HCT116 (cell line): ENCODE data around the gene AMMECR1.

ENCODE experiments used
- CBX3 ChIP-seq: IDR thresholded peaks from 2 replicates; pipeline ENCODE4 v1.6.1; 2012; ENCODE audit warnings: low read depth
- EZH2 ChIP-seq: fragments of 200-600 bp; sonication (generic); IDR thresholded peaks from 2 replicates; pipeline ENCODE4 v1.6.1; 2017; ENCODE audit warnings: antibody characterized with exemption, mixed run types
- EZH2phosphoT487 ChIP-seq: fragments of 200-600 bp; IDR thresholded peaks from 2 replicates; pipeline ENCODE4 v1.6.1; 2018; ENCODE audit warnings: antibody characterized with exemption, borderline replicate concordance
- POLR2A ChIP-seq: IDR thresholded peaks from 2 replicates; pipeline ENCODE4 v1.7.0; 2011; ENCODE audit warnings: borderline replicate concordance; ENCODE audit not compliant: insufficient read depth, insufficient read length; ENCODE audit errors: extremely low read depth
- RAD21 ChIP-seq: IDR thresholded peaks from 2 replicates; pipeline ENCODE4 v1.6.1; 2012; ENCODE audit warnings: low read depth, mild to moderate bottlenecking
- SIN3A ChIP-seq: IDR thresholded peaks from 2 replicates; pipeline ENCODE4 v1.6.1; 2012; ENCODE audit warnings: low read depth
- SP1 ChIP-seq: IDR thresholded peaks from 2 replicates; pipeline ENCODE4 v1.6.1; 2012; ENCODE audit warnings: low read depth
- SRF ChIP-seq: IDR thresholded peaks from 2 replicates; pipeline ENCODE4 v1.6.1; 2012; ENCODE audit warnings: low read depth
- TCF7L2 ChIP-seq: IDR thresholded peaks from 2 replicates; pipeline ENCODE4 v1.7.0; 2011; ENCODE audit warnings: borderline replicate concordance, inconsistent platforms; ENCODE audit not compliant: insufficient read depth, insufficient read length; ENCODE audit errors: extremely low read depth
- YY1 ChIP-seq: IDR thresholded peaks from 2 replicates; pipeline ENCODE4 v1.6.1; 2011; ENCODE audit warnings: low read length, low read depth, moderate library complexity, mild to moderate bottlenecking; ENCODE audit not compliant: insufficient replicate concordance; ENCODE audit errors: extremely low read depth
- ZBTB33 ChIP-seq: IDR thresholded peaks from 2 replicates; pipeline ENCODE4 v1.6.1; 2011; ENCODE audit warnings: mild to moderate bottlenecking, low read length, moderate library complexity; ENCODE audit not compliant: insufficient replicate concordance; ENCODE audit errors: extremely low read depth
- ZFX ChIP-seq: fragments of 450-650 bp; IDR thresholded peaks from 2 replicates; pipeline ENCODE4 v1.6.1; 2017
- TF ChIP-seq, protein P1 (sequence below), 3 experiments: fragments of 200-600 bp in 1 of 3; sonication (generic) in 1 of 3; IDR thresholded peaks in 2 of 3; conservative IDR thresholded peaks in 1 of 3; 2 replicates each; pipeline ENCODE4 v1.5.1; 2012 to 2017; ENCODE audit warnings: low read depth in 2 of 3, low read length in 2 of 3, antibody characterized with exemption in 1 of 3, borderline replicate concordance in 1 of 3, control low read depth in 1 of 3, mild to moderate bottlenecking in 1 of 3, mixed read lengths in 1 of 3, mixed run types in 1 of 3, moderate library complexity in 1 of 3; ENCODE audit not compliant: insufficient read depth in 1 of 3

GRCh38 chrX:110194977-110195376 is 122.9 kb downstream of the AMMECR1 start:
- TF ChIP-seq ZFX, result no peak
- TF ChIP-seq, protein P1, sequence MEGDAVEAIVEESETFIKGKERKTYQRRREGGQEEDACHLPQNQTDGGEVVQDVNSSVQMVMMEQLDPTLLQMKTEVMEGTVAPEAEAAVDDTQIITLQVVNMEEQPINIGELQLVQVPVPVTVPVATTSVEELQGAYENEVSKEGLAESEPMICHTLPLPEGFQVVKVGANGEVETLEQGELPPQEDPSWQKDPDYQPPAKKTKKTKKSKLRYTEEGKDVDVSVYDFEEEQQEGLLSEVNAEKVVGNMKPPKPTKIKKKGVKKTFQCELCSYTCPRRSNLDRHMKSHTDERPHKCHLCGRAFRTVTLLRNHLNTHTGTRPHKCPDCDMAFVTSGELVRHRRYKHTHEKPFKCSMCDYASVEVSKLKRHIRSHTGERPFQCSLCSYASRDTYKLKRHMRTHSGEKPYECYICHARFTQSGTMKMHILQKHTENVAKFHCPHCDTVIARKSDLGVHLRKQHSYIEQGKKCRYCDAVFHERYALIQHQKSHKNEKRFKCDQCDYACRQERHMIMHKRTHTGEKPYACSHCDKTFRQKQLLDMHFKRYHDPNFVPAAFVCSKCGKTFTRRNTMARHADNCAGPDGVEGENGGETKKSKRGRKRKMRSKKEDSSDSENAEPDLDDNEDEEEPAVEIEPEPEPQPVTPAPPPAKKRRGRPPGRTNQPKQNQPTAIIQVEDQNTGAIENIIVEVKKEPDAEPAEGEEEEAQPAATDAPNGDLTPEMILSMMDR (IDR thresholded peaks at IDR 0.05 in 2 of 3, conservative IDR thresholded peaks at IDR 0.05 in 1 of 3; ENCODE audit: borderline replicate concordance in 1 of 3, insufficient read depth in 1 of 3, low read depth in 2 of 3, low read length in 2 of 3), result no peak
- no peak for TF ChIP-seq EZH2phosphoT487
- no peak for TF ChIP-seq SP1
- no peak for TF ChIP-seq TCF7L2
- TF ChIP-seq EZH2, result no peak
- no peak for TF ChIP-seq POLR2A
- TF ChIP-seq YY1, result no peak
- TF ChIP-seq CBX3, result no peak
- TF ChIP-seq SIN3A, result no peak
- no peak for TF ChIP-seq RAD21
- no peak for TF ChIP-seq SRF
- TF ChIP-seq ZBTB33, result no peak
